Measurements from ENCODE around the gene TP63.

DNA sequence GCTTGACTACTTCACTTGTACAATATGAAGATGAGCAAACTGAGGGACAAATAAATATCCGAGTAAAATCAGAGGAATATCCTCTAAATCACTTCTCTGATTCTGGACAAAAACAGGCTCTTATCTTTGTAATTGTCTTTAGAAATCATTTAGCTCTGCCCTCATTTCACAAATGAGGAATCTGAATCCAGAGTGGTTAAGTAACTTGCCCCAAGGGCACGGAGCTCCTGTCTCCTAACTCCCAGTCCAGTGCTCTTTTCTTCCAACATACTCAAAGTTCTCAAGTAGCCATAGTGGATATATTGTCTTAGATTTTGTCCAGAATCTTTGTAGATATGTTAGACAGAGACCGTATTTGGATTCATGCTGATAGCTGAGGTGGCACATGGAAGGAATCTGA lies 156.0 kb downstream of the TP63 start:
- TF ChIP-seq POLR2AphosphoS5 (IDR thresholded peaks at IDR 0.05; ENCODE audit: low read depth, low read length): no peak
- no peak for TF ChIP-seq POLR2A (IDR thresholded peaks at IDR 0.05; ENCODE audit: low read depth, low read length)
- no peak for TF ChIP-seq SPI1 (IDR thresholded peaks at IDR 0.05; ENCODE audit: low read depth, low read length)
- no peak for TF ChIP-seq PAX5 (IDR thresholded peaks at IDR 0.05; ENCODE audit: insufficient read depth, low read length, severe bottlenecking)
- TF ChIP-seq TAF1 (IDR thresholded peaks at IDR 0.05; ENCODE audit: low read depth, low read length): no peak
- no peak for TF ChIP-seq POU2F2 (IDR thresholded peaks at IDR 0.05; ENCODE audit: low read depth, low read length)

Measured in GM12891 (cell line).